Measurements from ENCODE around the gene DMC1. TPM values are rescaled to one million over a fixed set of nuclear protein-coding genes. Genes with fewer than 3 reads are reported as not detected.

DMC1 gene
- total and polyA plus RNA-seq, 2 of the 13 experiments (the other 11 are each of a cell fraction or from before 2014, with no cell fraction given): 0.82 TPM; not detected in 1

DNA sequence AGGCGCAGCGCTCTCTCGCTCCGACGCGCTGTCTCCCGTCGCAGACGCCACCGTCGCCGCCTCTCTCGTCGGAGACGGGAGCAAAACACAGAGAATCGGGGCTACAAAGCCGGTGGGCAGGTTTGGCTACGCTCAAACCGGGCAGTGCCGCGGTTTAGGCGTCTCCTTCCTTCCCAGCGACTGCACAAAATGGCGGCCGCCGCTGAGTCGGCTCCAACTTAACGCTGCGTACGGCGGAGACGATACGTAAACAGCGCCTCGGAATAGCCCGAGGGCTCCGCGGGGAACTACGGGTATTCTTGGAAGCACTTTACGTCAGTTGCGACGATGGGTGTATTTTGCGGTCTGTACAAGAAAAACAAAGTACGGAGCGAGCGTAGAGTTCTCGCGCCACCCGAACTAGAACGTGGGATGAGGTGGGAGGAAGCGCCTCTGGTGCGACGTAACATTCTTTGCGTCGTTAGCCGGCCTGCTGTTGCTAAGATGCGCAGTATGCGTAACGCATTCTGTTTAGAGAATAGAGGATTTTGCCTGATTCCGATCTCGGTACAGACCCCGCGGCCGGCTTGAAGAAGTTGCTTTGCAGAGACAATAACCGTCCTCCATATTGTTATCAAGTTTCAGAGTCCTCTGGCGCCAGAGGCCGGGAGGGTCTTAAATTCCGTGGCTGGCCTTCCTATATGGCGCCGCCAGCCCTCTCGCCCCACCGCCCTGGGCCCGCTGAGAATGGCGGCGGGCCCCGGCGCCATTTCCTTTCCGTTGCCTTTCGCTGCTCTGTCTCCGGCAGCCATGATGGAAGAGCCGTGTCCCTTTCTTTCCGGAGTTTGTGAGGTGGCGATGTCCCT, 63.6 kb downstream of the DMC1 start, which contains the start of gene DDX17 (continued):
- TF ChIP-seq HIC2 (CRISPR knock-in tag; IDR thresholded peaks at IDR 0.05; ENCODE audit: low read depth): no peak
- no peak for TF ChIP-seq RFX1 (IDR thresholded peaks at IDR 0.05)
- TF ChIP-seq ZNF142 (CRISPR knock-in tag; IDR thresholded peaks at IDR 0.05): peak; percentile 80; the same call in 1 of the 2 replicates
- TF ChIP-seq HDAC2 (CRISPR knock-in tag; IDR thresholded peaks at IDR 0.05): no peak; the same call in 1 of the 2 replicates
- TF ChIP-seq BCL6 (CRISPR knock-in tag; IDR thresholded peaks at IDR 0.05): 0 out of 2 replicates have a peak, but pooled peaks have one; percentile 2
- TF ChIP-seq, protein P1, sequence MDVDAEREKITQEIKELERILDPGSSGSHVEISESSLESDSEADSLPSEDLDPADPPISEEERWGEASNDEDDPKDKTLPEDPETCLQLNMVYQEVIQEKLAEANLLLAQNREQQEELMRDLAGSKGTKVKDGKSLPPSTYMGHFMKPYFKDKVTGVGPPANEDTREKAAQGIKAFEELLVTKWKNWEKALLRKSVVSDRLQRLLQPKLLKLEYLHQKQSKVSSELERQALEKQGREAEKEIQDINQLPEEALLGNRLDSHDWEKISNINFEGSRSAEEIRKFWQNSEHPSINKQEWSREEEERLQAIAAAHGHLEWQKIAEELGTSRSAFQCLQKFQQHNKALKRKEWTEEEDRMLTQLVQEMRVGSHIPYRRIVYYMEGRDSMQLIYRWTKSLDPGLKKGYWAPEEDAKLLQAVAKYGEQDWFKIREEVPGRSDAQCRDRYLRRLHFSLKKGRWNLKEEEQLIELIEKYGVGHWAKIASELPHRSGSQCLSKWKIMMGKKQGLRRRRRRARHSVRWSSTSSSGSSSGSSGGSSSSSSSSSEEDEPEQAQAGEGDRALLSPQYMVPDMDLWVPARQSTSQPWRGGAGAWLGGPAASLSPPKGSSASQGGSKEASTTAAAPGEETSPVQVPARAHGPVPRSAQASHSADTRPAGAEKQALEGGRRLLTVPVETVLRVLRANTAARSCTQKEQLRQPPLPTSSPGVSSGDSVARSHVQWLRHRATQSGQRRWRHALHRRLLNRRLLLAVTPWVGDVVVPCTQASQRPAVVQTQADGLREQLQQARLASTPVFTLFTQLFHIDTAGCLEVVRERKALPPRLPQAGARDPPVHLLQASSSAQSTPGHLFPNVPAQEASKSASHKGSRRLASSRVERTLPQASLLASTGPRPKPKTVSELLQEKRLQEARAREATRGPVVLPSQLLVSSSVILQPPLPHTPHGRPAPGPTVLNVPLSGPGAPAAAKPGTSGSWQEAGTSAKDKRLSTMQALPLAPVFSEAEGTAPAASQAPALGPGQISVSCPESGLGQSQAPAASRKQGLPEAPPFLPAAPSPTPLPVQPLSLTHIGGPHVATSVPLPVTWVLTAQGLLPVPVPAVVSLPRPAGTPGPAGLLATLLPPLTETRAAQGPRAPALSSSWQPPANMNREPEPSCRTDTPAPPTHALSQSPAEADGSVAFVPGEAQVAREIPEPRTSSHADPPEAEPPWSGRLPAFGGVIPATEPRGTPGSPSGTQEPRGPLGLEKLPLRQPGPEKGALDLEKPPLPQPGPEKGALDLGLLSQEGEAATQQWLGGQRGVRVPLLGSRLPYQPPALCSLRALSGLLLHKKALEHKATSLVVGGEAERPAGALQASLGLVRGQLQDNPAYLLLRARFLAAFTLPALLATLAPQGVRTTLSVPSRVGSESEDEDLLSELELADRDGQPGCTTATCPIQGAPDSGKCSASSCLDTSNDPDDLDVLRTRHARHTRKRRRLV (CRISPR knock-in tag; IDR thresholded peaks at IDR 0.05): peak; percentile 57; the same call in 1 of the 2 replicates
- TF ChIP-seq, protein P2, sequence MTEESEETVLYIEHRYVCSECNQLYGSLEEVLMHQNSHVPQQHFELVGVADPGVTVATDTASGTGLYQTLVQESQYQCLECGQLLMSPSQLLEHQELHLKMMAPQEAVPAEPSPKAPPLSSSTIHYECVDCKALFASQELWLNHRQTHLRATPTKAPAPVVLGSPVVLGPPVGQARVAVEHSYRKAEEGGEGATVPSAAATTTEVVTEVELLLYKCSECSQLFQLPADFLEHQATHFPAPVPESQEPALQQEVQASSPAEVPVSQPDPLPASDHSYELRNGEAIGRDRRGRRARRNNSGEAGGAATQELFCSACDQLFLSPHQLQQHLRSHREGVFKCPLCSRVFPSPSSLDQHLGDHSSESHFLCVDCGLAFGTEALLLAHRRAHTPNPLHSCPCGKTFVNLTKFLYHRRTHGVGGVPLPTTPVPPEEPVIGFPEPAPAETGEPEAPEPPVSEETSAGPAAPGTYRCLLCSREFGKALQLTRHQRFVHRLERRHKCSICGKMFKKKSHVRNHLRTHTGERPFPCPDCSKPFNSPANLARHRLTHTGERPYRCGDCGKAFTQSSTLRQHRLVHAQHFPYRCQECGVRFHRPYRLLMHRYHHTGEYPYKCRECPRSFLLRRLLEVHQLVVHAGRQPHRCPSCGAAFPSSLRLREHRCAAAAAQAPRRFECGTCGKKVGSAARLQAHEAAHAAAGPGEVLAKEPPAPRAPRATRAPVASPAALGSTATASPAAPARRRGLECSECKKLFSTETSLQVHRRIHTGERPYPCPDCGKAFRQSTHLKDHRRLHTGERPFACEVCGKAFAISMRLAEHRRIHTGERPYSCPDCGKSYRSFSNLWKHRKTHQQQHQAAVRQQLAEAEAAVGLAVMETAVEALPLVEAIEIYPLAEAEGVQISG (CRISPR knock-in tag; IDR thresholded peaks at IDR 0.05): peak; percentile 51; the same call in 1 of the 2 replicates
- TF ChIP-seq SCMH1 (CRISPR knock-in tag; IDR thresholded peaks at IDR 0.05; ENCODE audit: borderline replicate concordance): no peak
- TF ChIP-seq SOX13 (IDR thresholded peaks at IDR 0.05): no peak
- TF ChIP-seq SOX13 (CRISPR knock-in tag; conservative IDR thresholded peaks at IDR 0.05 in 1 of 2, IDR thresholded peaks at IDR 0.05 in 1 of 2): 0 out of 4 replicates have a peak, but pooled peaks of 1 of the 2 experiments have one; percentile 13
- peak; percentile 96 for TF ChIP-seq YY1 (IDR thresholded peaks at IDR 0.05; ENCODE audit: insufficient read depth, insufficient replicate concordance, low read depth, low read length)
- TF ChIP-seq SIX1 (CRISPR knock-in tag; IDR thresholded peaks at IDR 0.05; ENCODE audit: borderline replicate concordance): no peak
